ENCODE measurements around the gene ZNF43. TPM values are rescaled to one million over a fixed set of nuclear protein-coding genes. Genes with fewer than 3 reads are reported as not detected.

The ZNF43 gene
- total RNA-seq, 1 donor, result 6.5 TPM

- H4K20me1 ChIP-seq (ENCODE audit: insufficient read depth, low read length), result no peaks in the 10 kb centered on the region
- peaks cover 6% of the 10 kb centered on the region for H3K4me1 ChIP-seq (ENCODE audit: insufficient read depth, low read length)
- H3K9me3 ChIP-seq (ENCODE audit: low read depth, low read length), result no peaks in the 10 kb centered on the region
- TF ChIP-seq CTCF (IDR thresholded peaks at IDR 0.05; ENCODE audit: extremely low read depth, low read depth, low read length), result no peak
- no peak overlapping the region for H3K4me2 ChIP-seq (ENCODE audit: insufficient read depth, low read length)
- DNase-seq (ENCODE audit: insufficient read length, low spot score, missing footprints), result no peak
- H3K4me3 ChIP-seq (ENCODE audit: insufficient read depth, low read length), result no peak overlapping the region
- no peak overlapping the region for H2AFZ ChIP-seq (ENCODE audit: low read length)
- H3K36me3 ChIP-seq (ENCODE audit: insufficient read depth, low read length), result peaks cover 25% of the 10 kb centered on the region
- H3K79me2 ChIP-seq (ENCODE audit: insufficient read depth, low read length), result no peaks in the 10 kb centered on the region
- no peak overlapping the region for H3K27ac ChIP-seq (ENCODE audit: low read depth, low read length)
- H3K27me3 ChIP-seq (ENCODE audit: insufficient read depth, low read length), result no peaks in the 10 kb centered on the region
Observed at GRCh38 chr19:21841488-21842097, 5.6 kb upstream of the ZNF43 start.

- H3K9me3 ChIP-seq (ENCODE audit: low read depth, low read length), result no peaks in the 10 kb centered on the region
- H3K27ac ChIP-seq (ENCODE audit: low read depth, low read length), result no peak overlapping the region
- no peak overlapping the region for H3K4me2 ChIP-seq (ENCODE audit: insufficient read depth, low read length)
- H3K36me3 ChIP-seq (ENCODE audit: insufficient read depth, low read length), result peaks cover 25% of the 10 kb centered on the region
- H3K4me3 ChIP-seq (ENCODE audit: insufficient read depth, low read length), result no peak overlapping the region
- H2AFZ ChIP-seq (ENCODE audit: low read length), result no peak overlapping the region
- peaks cover 11% of the 10 kb centered on the region for H3K4me1 ChIP-seq (ENCODE audit: insufficient read depth, low read length)
- H4K20me1 ChIP-seq (ENCODE audit: insufficient read depth, low read length), result no peaks in the 10 kb centered on the region
- H3K27me3 ChIP-seq (ENCODE audit: insufficient read depth, low read length), result no peaks in the 10 kb centered on the region
- no peak for TF ChIP-seq CTCF (IDR thresholded peaks at IDR 0.05; ENCODE audit: extremely low read depth, low read depth, low read length)
- DNase-seq (ENCODE audit: insufficient read length, low spot score, missing footprints), result no peak
- H3K79me2 ChIP-seq (ENCODE audit: insufficient read depth, low read length), result no peaks in the 10 kb centered on the region
Observed at GRCh38 chr19:21841081-21841480, 5.1 kb upstream of the ZNF43 start.

- H3K4me1 ChIP-seq (ENCODE audit: insufficient read depth, low read length), result peaks cover 12% of the 10 kb centered on the region
- peaks cover 22% of the 10 kb centered on the region for H3K36me3 ChIP-seq (ENCODE audit: insufficient read depth, low read length)
- H3K4me2 ChIP-seq (ENCODE audit: insufficient read depth, low read length), result no peak overlapping the region
- no peak overlapping the region for H3K27ac ChIP-seq (ENCODE audit: low read depth, low read length)
- no peaks in the 10 kb centered on the region for H3K9me3 ChIP-seq (ENCODE audit: low read depth, low read length)
- H2AFZ ChIP-seq (ENCODE audit: low read length), result no peak overlapping the region
- no peak overlapping the region for H3K4me3 ChIP-seq (ENCODE audit: insufficient read depth, low read length)
- H3K27me3 ChIP-seq (ENCODE audit: insufficient read depth, low read length), result no peaks in the 10 kb centered on the region
- H4K20me1 ChIP-seq (ENCODE audit: insufficient read depth, low read length), result no peaks in the 10 kb centered on the region
- DNase-seq (ENCODE audit: insufficient read length, low spot score, missing footprints), result no peak
- no peak for TF ChIP-seq CTCF (IDR thresholded peaks at IDR 0.05; ENCODE audit: extremely low read depth, low read depth, low read length)
- peaks cover 3% of the 10 kb centered on the region for H3K79me2 ChIP-seq (ENCODE audit: insufficient read depth, low read length)
Observed at GRCh38 chr19:21839976-21840375, 4.0 kb upstream of the ZNF43 start.

- H4K20me1 ChIP-seq (ENCODE audit: insufficient read depth, low read length), result no peaks in the 10 kb centered on the region
- peaks cover 12% of the 10 kb centered on the region for H3K79me2 ChIP-seq (ENCODE audit: insufficient read depth, low read length)
- H3K4me1 ChIP-seq (ENCODE audit: insufficient read depth, low read length), result peaks cover 12% of the 10 kb centered on the region
- no peaks in the 10 kb centered on the region for H3K27me3 ChIP-seq (ENCODE audit: insufficient read depth, low read length)
- H3K9me3 ChIP-seq (ENCODE audit: low read depth, low read length), result no peaks in the 10 kb centered on the region
- no peak for DNase-seq (ENCODE audit: insufficient read length, low spot score, missing footprints)
- peaks cover 18% of the 10 kb centered on the region for H3K36me3 ChIP-seq (ENCODE audit: insufficient read depth, low read length)
- H3K4me3 ChIP-seq (ENCODE audit: insufficient read depth, low read length), result no peak overlapping the region
- no peak overlapping the region for H3K27ac ChIP-seq (ENCODE audit: low read depth, low read length)
- H3K4me2 ChIP-seq (ENCODE audit: insufficient read depth, low read length), result no peak overlapping the region
- TF ChIP-seq CTCF (IDR thresholded peaks at IDR 0.05; ENCODE audit: extremely low read depth, low read depth, low read length), result no peak
- no peak overlapping the region for H2AFZ ChIP-seq (ENCODE audit: low read length)
Observed at GRCh38 chr19:21838646-21839045, 2.7 kb upstream of the ZNF43 start.

Data from osteoblast (primary cell).